ENCODE measurements around the gene CLCNKA.
A peak's percentile ranks its signal among the peaks of the same experiment; 100 is the strongest.
"Not testable (repeated sequence)": the region's sequence is repeated elsewhere in the genome, so short reads cannot be mapped to it uniquely, and the experiment has no call there.

CLCNKA gene

GRCh38 chr1:16021681-16022080, at the start of gene CLCNKA:
Gene CLCNKA (plus strand): TSS chr1:16022036. CDS start chr1:16022620, 584 bp downstream.
- no peak for DNase-seq (ENCODE audit: low spot score)

GRCh38 chr1:15972409-15972808, 49.4 kb upstream of the CLCNKA start:
- no peak for DNase-seq (ENCODE audit: low spot score)

- DNase-seq (ENCODE audit: low spot score) = no peak
Measured at GRCh38 chr1:15973772-15974171, 48.1 kb upstream of the CLCNKA start.

- no peak for DNase-seq (ENCODE audit: low spot score)
Measured at GRCh38 chr1:15974855-15975254, 47.0 kb upstream of the CLCNKA start.

- DNase-seq (ENCODE audit: low spot score) = peak; percentile 66
Measured at GRCh38 chr1:15975358-15975804, 46.5 kb upstream of the CLCNKA start.

GRCh38 chr1:15975805-15976680, 45.8 kb upstream of the CLCNKA start, which contains the start of gene ZBTB17:
Gene ZBTB17 (minus strand): TSS chr1:15976101. CDS start chr1:15948495, 27,606 bp downstream.
- peak; percentile 98 for DNase-seq (ENCODE audit: low spot score)

GRCh38 chr1:15977947-15978346, 43.9 kb upstream of the CLCNKA start:
- not testable (repeated sequence) for DNase-seq (ENCODE audit: low spot score)

- no peak for DNase-seq (ENCODE audit: low spot score)
Measured at GRCh38 chr1:15981679-15982078, 40.2 kb upstream of the CLCNKA start.

- no peak for DNase-seq (ENCODE audit: low spot score)
Measured at GRCh38 chr1:15983275-15983674, 38.6 kb upstream of the CLCNKA start.

- no peak for DNase-seq (ENCODE audit: low spot score)
Measured at GRCh38 chr1:15985611-15986297, 36.1 kb upstream of the CLCNKA start.

- no peak for DNase-seq (ENCODE audit: low spot score)
Measured at GRCh38 chr1:15988856-15989736, 32.7 kb upstream of the CLCNKA start.

- no peak for DNase-seq (ENCODE audit: low spot score)
Measured at GRCh38 chr1:15989776-15990175, 32.1 kb upstream of the CLCNKA start.

GRCh38 chr1:15991427-15992186, 30.2 kb upstream of the CLCNKA start:
- DNase-seq (ENCODE audit: low spot score) = no peak

GRCh38 chr1:15992187-15992553, 29.7 kb upstream of the CLCNKA start:
- DNase-seq (ENCODE audit: low spot score) = no peak

- DNase-seq (ENCODE audit: low spot score) = no peak
Measured at GRCh38 chr1:15992582-15993500, 29.0 kb upstream of the CLCNKA start.

GRCh38 chr1:15993666-15994065, 28.2 kb upstream of the CLCNKA start:
- DNase-seq (ENCODE audit: low spot score) = no peak

GRCh38 chr1:15994081-15994480, 27.8 kb upstream of the CLCNKA start:
- DNase-seq (ENCODE audit: low spot score) = no peak

GRCh38 chr1:15994590-15995351, 27.1 kb upstream of the CLCNKA start:
- DNase-seq (ENCODE audit: low spot score) = peak; percentile 87

- DNase-seq (ENCODE audit: low spot score) = no peak
Measured at GRCh38 chr1:15997076-15997585, 24.7 kb upstream of the CLCNKA start.
